Hepatic stellate cell (primary cell): ENCODE results near the gene LIMK2.
"Not testable (repeated sequence)": the region's sequence is repeated elsewhere in the genome, so short reads cannot be mapped to it uniquely, and the experiment has no call there.

ENCODE experiments used
- DNase-seq: peaks from one replicate; pipeline ENCODE4 v3.0.0; 2011; ENCODE audit warnings: low spot score

LIMK2 gene

GRCh38 chr22:31211862-31212730 is at the start of gene LIMK2:
Gene LIMK2, plus strand, starts transcription at chr22:31212298. Its CDS starts 111 bp downstream, at chr22:31212409.
- DNase-seq: peak; percentile 90

- DNase-seq: no peak
Observed at GRCh38 chr22:31170971-31171370, 41.1 kb upstream of the LIMK2 start.

GRCh38 chr22:31171734-31172133 is 40.4 kb upstream of the LIMK2 start:
- not testable (repeated sequence) for DNase-seq

- peak; percentile 83 for DNase-seq
Observed at GRCh38 chr22:31173386-31174145, 38.5 kb upstream of the LIMK2 start.

- DNase-seq: no peak
Observed at GRCh38 chr22:31176923-31177322, 35.2 kb upstream of the LIMK2 start.

- peak; percentile 75 for DNase-seq
Observed at GRCh38 chr22:31177420-31178162, 34.5 kb upstream of the LIMK2 start.

GRCh38 chr22:31178859-31179258 is 33.2 kb upstream of the LIMK2 start:
- DNase-seq: no peak

GRCh38 chr22:31179345-31179744 is 32.8 kb upstream of the LIMK2 start:
- DNase-seq: peak; percentile 22

GRCh38 chr22:31184015-31184414 is 28.1 kb upstream of the LIMK2 start:
- DNase-seq: no peak

- no peak for DNase-seq
Observed at GRCh38 chr22:31185056-31185455, 27.0 kb upstream of the LIMK2 start.

- DNase-seq: no peak
Observed at GRCh38 chr22:31187627-31188026, 24.5 kb upstream of the LIMK2 start.

- DNase-seq: no peak
Observed at GRCh38 chr22:31192513-31192912, 19.6 kb upstream of the LIMK2 start.

GRCh38 chr22:31193092-31193491 is 19.0 kb upstream of the LIMK2 start:
- DNase-seq: no peak

GRCh38 chr22:31194681-31195080 is 17.4 kb upstream of the LIMK2 start:
- not testable (repeated sequence) for DNase-seq

- DNase-seq: no peak
Observed at GRCh38 chr22:31199187-31199586, 12.9 kb upstream of the LIMK2 start.

- DNase-seq: not testable (repeated sequence)
Observed at GRCh38 chr22:31204352-31204984, 7.6 kb upstream of the LIMK2 start.

- not testable (repeated sequence) for DNase-seq
Observed at GRCh38 chr22:31205059-31205458, 7.0 kb upstream of the LIMK2 start.

- not testable (repeated sequence) for DNase-seq
Observed at GRCh38 chr22:31206460-31206859, 5.6 kb upstream of the LIMK2 start.

- no peak for DNase-seq
Observed at GRCh38 chr22:31206896-31207687, 5.0 kb upstream of the LIMK2 start.

- no peak for DNase-seq
Observed at GRCh38 chr22:31210556-31211421, 1.3 kb upstream of the LIMK2 start.
